ENCODE data around the gene GSTCD.

GSTCD gene

DNA sequence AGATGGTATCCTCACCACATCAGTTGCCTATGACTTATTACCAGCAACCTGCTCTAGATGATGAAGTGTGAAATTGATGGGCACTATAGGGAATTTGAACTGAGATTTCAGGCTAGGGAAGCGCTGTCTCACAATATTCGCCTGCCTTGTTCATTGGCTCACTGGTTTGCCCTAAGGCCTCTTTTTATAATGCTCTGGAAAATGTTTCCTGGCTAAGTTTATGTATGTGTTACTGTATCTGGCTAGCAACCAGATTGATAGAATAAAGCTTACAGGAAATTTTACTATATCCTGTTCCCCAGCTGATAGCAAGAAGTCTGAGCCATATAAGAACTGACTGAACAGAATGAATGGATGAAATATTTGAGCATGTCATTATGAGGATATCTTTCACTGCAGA is 71.6 kb downstream of the GSTCD start:
- Histone ChIP-seq H3K4me3 (ENCODE audit: low read depth, low read length, poor library complexity, severe bottlenecking) (no peak overlapping the region), H3K4me2 (ENCODE audit: low read length) (no peak overlapping the region), H3K9me2 (ENCODE audit: low read depth, low read length) (no peaks in the 10 kb centered on the region)

DNA sequence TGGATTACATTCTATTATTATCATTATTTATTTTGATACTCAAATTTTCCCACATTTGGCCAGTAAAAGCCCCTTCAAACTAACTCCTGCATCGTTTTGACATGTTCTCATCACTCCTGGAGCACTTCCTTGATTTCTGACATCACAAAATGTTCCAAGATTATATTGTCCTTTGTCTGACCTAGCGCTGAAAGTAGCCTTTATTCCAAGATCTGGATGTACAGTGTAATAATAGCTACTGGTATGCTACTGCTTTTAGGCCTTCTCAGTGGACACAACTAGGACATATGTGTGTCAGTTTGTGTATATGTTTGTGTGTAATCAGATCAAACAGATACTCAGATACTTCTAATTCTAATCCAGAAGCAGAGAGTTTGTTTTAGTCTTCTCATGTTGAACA is 76.2 kb downstream of the GSTCD start:
- Histone ChIP-seq H3K4me1 (ENCODE audit: insufficient read depth, low read length, severe bottlenecking) (no peaks in the 10 kb centered on the region), H2AFZ (ENCODE audit: low read length) (no peak overlapping the region), H3K4me2 (ENCODE audit: low read length) (no peak overlapping the region), H3K79me2 (ENCODE audit: insufficient read depth, low read length) (no peaks in the 10 kb centered on the region), H3K27ac (ENCODE audit: low read depth, low read length, poor library complexity, severe bottlenecking) (no peak overlapping the region), H3F3A (ENCODE audit: insufficient read depth, low read length) (no peaks in the 10 kb centered on the region), H4K20me1 (ENCODE audit: insufficient read depth, low read length) (no peaks in the 10 kb centered on the region), H3K4me3 (ENCODE audit: low read depth, low read length, poor library complexity, severe bottlenecking) (no peak overlapping the region), H3K9me2 (ENCODE audit: low read depth, low read length) (no peaks in the 10 kb centered on the region), H3K27me3 (ENCODE audit: insufficient read depth, low read length) (no peaks in the 10 kb centered on the region), H3K36me3 (ENCODE audit: insufficient read depth, low read length) (no peaks in the 10 kb centered on the region), H3K9ac (ENCODE audit: low read length) (no peak overlapping the region), H3K9me3 (ENCODE audit: low read length) (no peaks in the 10 kb centered on the region)
- no peak for TF ChIP-seq EZH2 (IDR thresholded peaks at IDR 0.05; ENCODE audit: borderline replicate concordance, low read length)
- TF ChIP-seq, protein P1, sequence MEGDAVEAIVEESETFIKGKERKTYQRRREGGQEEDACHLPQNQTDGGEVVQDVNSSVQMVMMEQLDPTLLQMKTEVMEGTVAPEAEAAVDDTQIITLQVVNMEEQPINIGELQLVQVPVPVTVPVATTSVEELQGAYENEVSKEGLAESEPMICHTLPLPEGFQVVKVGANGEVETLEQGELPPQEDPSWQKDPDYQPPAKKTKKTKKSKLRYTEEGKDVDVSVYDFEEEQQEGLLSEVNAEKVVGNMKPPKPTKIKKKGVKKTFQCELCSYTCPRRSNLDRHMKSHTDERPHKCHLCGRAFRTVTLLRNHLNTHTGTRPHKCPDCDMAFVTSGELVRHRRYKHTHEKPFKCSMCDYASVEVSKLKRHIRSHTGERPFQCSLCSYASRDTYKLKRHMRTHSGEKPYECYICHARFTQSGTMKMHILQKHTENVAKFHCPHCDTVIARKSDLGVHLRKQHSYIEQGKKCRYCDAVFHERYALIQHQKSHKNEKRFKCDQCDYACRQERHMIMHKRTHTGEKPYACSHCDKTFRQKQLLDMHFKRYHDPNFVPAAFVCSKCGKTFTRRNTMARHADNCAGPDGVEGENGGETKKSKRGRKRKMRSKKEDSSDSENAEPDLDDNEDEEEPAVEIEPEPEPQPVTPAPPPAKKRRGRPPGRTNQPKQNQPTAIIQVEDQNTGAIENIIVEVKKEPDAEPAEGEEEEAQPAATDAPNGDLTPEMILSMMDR (IDR thresholded peaks at IDR 0.05; ENCODE audit: low read length) = no peak

More for the DNA sequence above, 71.6 kb downstream of the GSTCD start:
- H3K79me2 ChIP-seq (ENCODE audit: insufficient read depth, low read length) = no peaks in the 10 kb centered on the region
- no peaks in the 10 kb centered on the region for H3K27me3 ChIP-seq (ENCODE audit: insufficient read depth, low read length)
- no peak overlapping the region for H2AFZ ChIP-seq (ENCODE audit: low read length)
- no peaks in the 10 kb centered on the region for H3F3A ChIP-seq (ENCODE audit: insufficient read depth, low read length)
- H3K4me1 ChIP-seq (ENCODE audit: insufficient read depth, low read length, severe bottlenecking) = no peaks in the 10 kb centered on the region
- H3K27ac ChIP-seq (ENCODE audit: low read depth, low read length, poor library complexity, severe bottlenecking) = no peak overlapping the region
- TF ChIP-seq, protein P1 (IDR thresholded peaks at IDR 0.05; ENCODE audit: low read length) = no peak
- no peak for TF ChIP-seq EZH2 (IDR thresholded peaks at IDR 0.05; ENCODE audit: borderline replicate concordance, low read length)
- H3K36me3 ChIP-seq (ENCODE audit: insufficient read depth, low read length) = no peaks in the 10 kb centered on the region
- H3K9ac ChIP-seq (ENCODE audit: low read length) = no peak overlapping the region
- no peaks in the 10 kb centered on the region for H3K9me3 ChIP-seq (ENCODE audit: low read length)
- H4K20me1 ChIP-seq (ENCODE audit: insufficient read depth, low read length) = no peaks in the 10 kb centered on the region

DNA sequence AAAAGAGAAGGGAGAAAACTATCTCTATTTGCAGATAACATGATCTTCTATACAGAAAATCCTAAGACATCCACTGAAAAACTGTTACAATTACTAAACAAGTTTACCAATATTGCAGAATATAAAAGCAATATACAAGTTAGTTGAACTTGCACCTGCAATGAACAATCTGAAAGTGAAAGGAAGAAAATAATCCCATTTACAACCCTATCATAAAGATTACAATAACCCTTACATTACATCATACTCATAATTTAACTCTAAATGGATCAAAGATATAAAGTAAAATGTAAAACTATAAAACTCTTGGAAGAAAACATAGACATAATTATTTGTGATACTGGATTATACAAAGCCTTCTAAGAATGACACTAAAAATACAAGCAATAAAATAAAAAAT is 77.2 kb downstream of the GSTCD start:
- Histone ChIP-seq H3K27me3 (ENCODE audit: insufficient read depth, low read length) (no peaks in the 10 kb centered on the region), H3K4me3 (ENCODE audit: low read depth, low read length, poor library complexity, severe bottlenecking) (no peak overlapping the region), H3K79me2 (ENCODE audit: insufficient read depth, low read length) (no peaks in the 10 kb centered on the region), H3K9me2 (ENCODE audit: low read depth, low read length) (no peaks in the 10 kb centered on the region), H3F3A (ENCODE audit: insufficient read depth, low read length) (no peaks in the 10 kb centered on the region), H3K9me3 (ENCODE audit: low read length) (no peaks in the 10 kb centered on the region), H3K27ac (ENCODE audit: low read depth, low read length, poor library complexity, severe bottlenecking) (no peak overlapping the region), H3K9ac (ENCODE audit: low read length) (no peak overlapping the region), H3K4me2 (ENCODE audit: low read length) (no peak overlapping the region), H3K36me3 (ENCODE audit: insufficient read depth, low read length) (no peaks in the 10 kb centered on the region), H4K20me1 (ENCODE audit: insufficient read depth, low read length) (no peaks in the 10 kb centered on the region), H2AFZ (ENCODE audit: low read length) (no peak overlapping the region), H3K4me1 (ENCODE audit: insufficient read depth, low read length, severe bottlenecking) (no peaks in the 10 kb centered on the region)
- TF ChIP-seq, protein P1 (IDR thresholded peaks at IDR 0.05; ENCODE audit: low read length) = no peak
- no peak for TF ChIP-seq EZH2 (IDR thresholded peaks at IDR 0.05; ENCODE audit: borderline replicate concordance, low read length)

All from OCI-LY1 (cell line).